T-helper 1 cell treated with Interleukin-12 subunit alpha and Interleukin-12 subunit beta and Interleukin-4 antibody, amounts not matched to agents 30 μg/mL and 1 μg/mL, for 36 hours (primary cell): ENCODE results near the gene IL4I1.

Source experiments
- H3K27ac Mint-ChIP-seq: one replicate; pipeline ENCODE4 v1.8.0; 2021; ENCODE audit warnings: mild to moderate bottlenecking, mixed read lengths
- H3K27me3 Mint-ChIP-seq: one replicate; pipeline ENCODE4 v1.8.0; 2021; ENCODE audit warnings: low read depth, mixed read lengths
- H3K36me3 Mint-ChIP-seq: one replicate; pipeline ENCODE4 v1.8.0; 2021; ENCODE audit warnings: low read depth, mixed read lengths
- H3K4me1 Mint-ChIP-seq: one replicate; pipeline ENCODE4 v1.8.0; 2021; ENCODE audit warnings: low read depth, mixed read lengths
- H3K4me3 Mint-ChIP-seq: one replicate; pipeline ENCODE4 v1.8.0; 2021; ENCODE audit warnings: mild to moderate bottlenecking, moderate library complexity, mixed read lengths
- H3K9me3 Mint-ChIP-seq: one replicate; pipeline ENCODE4 v1.8.0; 2021; ENCODE audit warnings: mixed read lengths

IL4I1 gene

DNA sequence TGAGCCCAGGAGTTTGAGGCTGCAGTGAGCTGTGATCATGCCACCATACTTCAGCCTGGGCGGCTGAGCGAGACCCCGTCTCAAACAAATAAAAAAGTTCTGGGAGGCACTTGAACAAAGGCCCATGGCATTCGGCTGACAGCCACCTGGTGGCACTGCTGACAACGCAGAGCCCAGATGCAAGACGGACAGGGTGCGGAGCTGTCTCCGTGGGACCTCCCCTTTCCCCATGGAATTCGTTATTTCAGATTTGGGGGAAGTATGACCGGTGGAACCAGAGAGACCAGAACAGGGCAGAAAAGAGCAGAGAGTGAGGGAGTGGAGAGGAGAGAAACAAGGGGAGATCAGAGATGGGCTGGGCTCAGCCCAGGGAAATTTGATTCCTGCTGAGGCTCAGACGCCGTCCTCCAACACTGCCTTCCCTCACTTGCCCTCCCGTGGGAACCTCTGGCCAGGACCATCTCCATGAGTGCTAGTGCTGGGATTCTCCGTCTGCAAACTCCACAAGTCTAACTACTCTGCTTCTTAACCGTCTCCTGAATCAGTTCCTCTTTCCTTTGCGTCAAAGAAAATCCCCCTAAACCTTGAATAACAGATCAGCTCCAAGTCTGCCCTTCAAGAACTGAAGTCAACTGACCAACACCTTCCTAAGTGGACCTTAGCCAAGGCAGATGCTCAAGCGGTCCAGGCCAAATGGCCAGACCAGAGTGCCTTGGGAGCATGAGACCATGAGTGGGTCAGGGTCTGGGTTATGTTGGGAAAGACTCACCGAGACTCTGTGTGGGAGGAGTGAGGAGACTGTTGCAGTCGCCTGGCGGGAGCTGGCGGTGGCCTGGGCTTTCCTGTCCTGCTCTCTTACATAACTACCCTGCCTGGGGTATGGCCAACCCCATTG, 20.4 kb upstream of the IL4I1 start:
- no peaks in the 10 kb centered on the region for H3K27me3 Mint-ChIP-seq
- H3K4me3 Mint-ChIP-seq, result no peak overlapping the region
- no peak overlapping the region for H3K27ac Mint-ChIP-seq
- H3K36me3 Mint-ChIP-seq, result peaks cover 56% of the 10 kb centered on the region
- H3K4me1 Mint-ChIP-seq, result peaks cover 37% of the 10 kb centered on the region
- H3K9me3 Mint-ChIP-seq, result no peaks in the 10 kb centered on the region

DNA sequence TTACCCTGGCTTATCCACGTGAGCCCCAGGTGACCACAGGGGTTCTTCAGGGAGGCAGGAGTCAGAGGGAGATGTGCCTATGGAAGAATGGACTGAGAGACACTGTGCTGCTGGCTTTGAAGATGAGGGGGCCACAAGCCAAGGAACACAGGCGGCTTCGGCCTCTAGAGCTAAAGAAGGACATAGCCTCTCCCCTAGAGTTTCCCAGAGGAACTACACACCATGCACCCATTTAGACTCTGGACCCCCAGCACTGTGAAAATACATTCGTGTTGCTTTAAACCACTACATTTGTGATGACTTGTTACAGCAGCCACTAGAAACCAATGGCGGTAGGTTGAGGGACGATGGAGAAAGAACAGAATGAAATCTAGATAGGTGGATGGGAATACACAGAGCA, 18.6 kb upstream of the IL4I1 start:
- Mint-ChIP-seq H3K4me1 (peaks cover 41% of the 10 kb centered on the region), H3K4me3 (no peak overlapping the region), H3K36me3 (peaks cover 52% of the 10 kb centered on the region), H3K27me3 (no peaks in the 10 kb centered on the region), H3K27ac (no peak overlapping the region), H3K9me3 (no peaks in the 10 kb centered on the region)

DNA sequence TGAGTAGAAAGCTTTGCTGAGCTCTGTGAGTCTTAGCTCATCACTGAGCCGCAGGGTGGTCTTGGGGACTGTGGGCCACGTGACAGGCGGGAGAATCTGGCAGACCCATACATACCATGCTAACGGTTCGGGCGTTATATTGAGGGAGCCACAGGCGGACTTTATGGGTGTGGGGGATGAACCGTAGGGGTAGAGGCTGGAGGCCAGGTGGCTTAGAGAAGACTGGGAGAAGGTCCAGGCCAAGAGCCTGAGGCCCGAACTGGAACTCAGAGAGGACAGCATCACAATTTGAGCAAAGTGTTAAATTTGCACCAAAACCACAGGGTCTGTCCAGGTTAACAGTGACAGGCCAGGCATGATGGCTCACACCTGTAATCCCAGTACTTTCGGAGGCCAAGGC, 17.0 kb upstream of the IL4I1 start:
- Mint-ChIP-seq H3K36me3 (peaks cover 51% of the 10 kb centered on the region), H3K27ac (peak overlapping the region; percentile 31), H3K4me3 (no peak overlapping the region), H3K4me1 (peaks cover 38% of the 10 kb centered on the region), H3K9me3 (no peaks in the 10 kb centered on the region), H3K27me3 (no peaks in the 10 kb centered on the region)

DNA sequence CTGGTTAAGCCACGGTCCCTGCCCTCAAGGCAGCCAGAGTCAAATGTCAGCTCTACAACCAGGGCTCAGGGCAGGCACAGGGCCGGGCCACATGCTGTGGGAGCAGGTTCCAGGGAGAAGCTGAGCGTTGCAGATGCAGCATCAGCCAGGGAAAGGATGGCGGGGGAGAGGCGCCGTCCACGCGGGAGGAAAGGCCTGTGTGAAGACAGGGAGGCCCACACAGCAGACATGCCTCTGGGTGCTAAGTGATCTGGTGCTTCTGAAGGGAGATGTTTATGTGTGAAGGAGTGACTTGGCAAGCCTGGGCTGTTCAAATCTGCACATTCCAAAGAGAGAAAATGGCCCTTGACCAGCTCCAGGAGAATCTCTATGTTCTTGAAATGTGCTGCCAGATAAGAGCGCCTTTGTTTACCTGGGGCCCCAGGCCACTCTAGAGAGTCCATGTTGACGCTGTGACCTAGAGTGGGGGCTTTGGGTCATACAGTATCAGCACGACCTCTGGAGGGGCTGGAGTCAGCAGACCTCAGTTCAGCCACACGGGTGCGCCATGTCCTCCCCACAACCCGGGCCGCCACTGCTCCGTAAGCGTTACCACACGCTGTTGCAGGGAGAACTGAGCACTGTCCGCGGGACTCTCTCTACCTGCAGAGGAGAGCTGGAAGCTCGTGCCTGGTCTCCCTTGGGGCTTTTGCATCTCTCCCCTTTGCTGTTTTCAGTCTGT, 16.4 kb upstream of the IL4I1 start:
- Mint-ChIP-seq H3K4me1 (peaks cover 36% of the 10 kb centered on the region), H3K9me3 (no peaks in the 10 kb centered on the region), H3K27ac (peak overlapping the region; percentile 43), H3K27me3 (no peaks in the 10 kb centered on the region), H3K36me3 (peaks cover 49% of the 10 kb centered on the region), H3K4me3 (no peak overlapping the region)

DNA sequence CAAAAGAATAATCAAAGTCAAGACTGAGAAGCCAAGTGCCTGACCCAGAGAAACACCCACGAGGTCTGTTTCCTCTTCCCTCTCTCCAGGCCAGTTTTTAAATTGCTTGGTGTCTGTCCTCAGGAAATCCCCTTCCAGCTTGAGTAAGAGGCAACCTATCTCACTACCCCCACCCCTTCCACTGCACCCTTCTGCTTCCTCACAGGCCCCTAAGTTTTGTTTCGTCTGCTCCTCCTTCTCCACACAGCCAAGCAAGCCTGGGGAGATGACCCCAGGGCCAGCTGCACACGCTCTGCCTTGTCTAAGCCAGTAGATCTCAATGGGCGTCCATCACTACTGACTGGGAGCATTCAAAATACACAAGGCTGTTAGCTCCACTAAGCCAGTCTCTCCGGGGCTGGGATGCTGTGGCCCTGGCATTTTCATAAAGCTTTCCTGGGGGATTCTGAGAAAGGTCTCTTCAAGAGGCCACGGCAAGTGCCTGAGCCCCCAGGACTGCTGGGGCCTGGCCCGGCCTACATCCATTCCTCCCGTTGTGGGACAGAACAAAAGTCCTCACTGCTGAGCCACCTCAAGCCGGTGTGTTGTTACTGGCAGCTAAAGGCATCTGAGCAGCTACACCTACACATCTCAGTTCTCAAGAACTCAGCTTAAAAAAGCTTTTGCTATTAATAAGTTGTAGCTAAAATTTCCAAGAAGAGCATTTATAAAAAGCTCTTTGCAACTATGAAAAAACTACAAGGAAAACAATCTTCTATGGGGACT, 14.9 kb upstream of the IL4I1 start:
- Mint-ChIP-seq H3K4me3 (peak overlapping the region; percentile 58), H3K36me3 (peaks cover 48% of the 10 kb centered on the region), H3K27ac (peak overlapping the region; percentile 84), H3K9me3 (no peaks in the 10 kb centered on the region), H3K4me1 (peaks cover 37% of the 10 kb centered on the region), H3K27me3 (no peaks in the 10 kb centered on the region)

DNA sequence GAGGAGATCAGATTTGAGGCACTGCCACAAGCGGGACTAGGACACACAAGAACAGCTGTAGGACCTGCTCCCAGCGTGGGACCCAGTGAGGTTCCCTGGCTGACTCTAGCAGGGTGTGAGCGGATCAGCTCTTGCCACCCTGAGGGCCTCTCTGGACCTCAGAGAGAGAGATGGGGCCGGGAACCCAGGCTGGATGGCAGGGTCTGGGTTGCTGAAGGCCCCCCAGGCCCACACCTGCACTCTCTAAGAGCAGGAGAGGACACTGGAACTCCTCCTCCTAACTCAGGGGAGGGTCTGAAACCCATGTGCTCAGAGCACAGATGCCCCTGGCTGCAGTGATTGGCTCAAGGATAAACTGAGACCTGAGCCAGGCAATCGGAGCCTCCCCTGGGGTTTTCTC, 13.5 kb upstream of the IL4I1 start:
- H3K9me3 Mint-ChIP-seq, result no peaks in the 10 kb centered on the region
- H3K4me1 Mint-ChIP-seq, result peaks cover 44% of the 10 kb centered on the region
- no peak overlapping the region for H3K4me3 Mint-ChIP-seq
- H3K27me3 Mint-ChIP-seq, result no peaks in the 10 kb centered on the region
- peak overlapping the region; percentile 63 for H3K27ac Mint-ChIP-seq
- H3K36me3 Mint-ChIP-seq, result peaks cover 49% of the 10 kb centered on the region

DNA sequence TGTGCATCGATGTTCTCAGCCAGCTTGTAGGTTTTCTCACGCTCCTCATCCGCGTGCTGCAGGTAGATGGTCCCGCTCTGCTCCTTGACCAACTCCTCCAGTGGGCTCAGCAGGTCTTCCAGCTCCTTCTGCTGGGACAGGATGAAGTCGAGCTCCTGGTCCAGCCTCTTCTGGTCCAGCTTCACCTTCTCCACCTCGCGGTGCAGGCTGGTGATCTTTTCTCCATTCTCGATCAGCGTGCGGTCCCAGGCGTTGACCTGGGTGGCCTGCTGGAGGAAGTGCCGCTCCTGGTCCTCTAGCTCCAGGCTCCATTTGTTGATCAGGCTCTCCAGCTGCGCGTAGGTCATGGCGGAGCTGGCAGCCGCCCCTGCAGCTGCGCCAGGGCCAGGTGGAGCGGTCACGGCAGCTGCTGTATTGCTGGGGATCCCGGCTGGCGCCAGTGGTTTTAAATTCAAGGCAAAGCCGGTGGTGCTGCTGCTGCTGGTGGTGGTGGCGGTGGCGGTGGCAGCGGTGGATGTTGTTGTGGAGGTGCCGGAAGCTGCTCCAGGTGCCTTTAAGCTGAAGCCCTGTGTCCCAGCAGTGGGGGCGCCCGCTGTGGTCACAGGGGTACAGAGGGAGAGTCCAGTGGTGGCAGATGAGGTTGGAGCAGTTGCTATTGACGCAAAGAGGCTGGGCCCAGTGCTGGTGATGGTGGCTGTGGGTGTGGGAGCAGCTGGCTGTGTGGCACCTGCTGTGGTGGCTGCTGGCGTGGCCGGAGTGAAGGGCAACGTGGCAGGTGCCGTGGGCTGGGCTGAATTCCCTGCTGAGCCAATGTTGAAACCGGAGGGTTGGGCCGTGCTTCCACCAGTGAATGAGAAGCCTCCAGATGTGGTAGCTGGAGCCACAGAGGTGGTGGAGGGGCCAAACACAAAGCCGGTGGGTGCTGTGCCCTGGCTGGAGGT, 12.1 kb upstream of the IL4I1 start:
- H3K27me3 Mint-ChIP-seq, result no peaks in the 10 kb centered on the region
- H3K9me3 Mint-ChIP-seq, result no peaks in the 10 kb centered on the region
- peak overlapping the region; percentile 45 for H3K27ac Mint-ChIP-seq
- no peak overlapping the region for H3K4me3 Mint-ChIP-seq
- H3K4me1 Mint-ChIP-seq, result peaks cover 42% of the 10 kb centered on the region
- peaks cover 41% of the 10 kb centered on the region for H3K36me3 Mint-ChIP-seq

DNA sequence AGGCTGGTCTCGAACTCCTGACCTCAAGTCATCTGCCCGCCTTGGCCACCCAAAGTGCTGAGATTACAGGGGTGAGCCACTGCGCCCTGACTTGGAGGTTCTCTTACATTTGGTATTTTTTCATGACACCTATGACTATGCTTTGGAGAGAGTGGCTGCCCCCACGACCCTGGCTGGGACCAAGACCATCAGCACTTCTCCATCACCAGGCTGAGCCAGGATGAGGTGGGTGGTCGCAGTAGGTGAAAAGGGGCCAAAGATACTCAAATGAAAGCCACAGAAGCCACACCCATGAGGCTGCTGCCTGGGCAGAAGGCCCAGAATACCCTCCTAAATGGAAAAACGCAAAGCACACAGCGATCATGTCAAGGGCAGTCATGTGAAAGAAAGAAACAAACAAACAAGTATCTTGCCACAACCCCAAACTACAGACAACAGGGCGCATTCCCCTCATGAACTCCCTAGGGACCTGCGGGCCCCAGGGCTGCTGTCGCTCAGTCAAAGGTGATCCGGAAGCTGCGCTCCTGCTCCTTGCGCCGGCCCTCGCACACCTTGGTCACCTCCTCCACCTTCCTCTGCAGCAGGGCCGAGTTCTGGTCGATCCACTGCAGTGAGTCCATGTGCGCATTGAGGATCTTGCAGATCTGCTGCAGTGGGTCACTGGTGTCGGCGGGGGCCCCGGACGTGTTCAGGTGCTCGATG, 11.2 kb upstream of the IL4I1 start:
- no peaks in the 10 kb centered on the region for H3K27me3 Mint-ChIP-seq
- H3K27ac Mint-ChIP-seq, result no peak overlapping the region
- H3K9me3 Mint-ChIP-seq, result no peaks in the 10 kb centered on the region
- H3K4me3 Mint-ChIP-seq, result no peak overlapping the region
- H3K4me1 Mint-ChIP-seq, result peaks cover 36% of the 10 kb centered on the region
- peaks cover 33% of the 10 kb centered on the region for H3K36me3 Mint-ChIP-seq

DNA sequence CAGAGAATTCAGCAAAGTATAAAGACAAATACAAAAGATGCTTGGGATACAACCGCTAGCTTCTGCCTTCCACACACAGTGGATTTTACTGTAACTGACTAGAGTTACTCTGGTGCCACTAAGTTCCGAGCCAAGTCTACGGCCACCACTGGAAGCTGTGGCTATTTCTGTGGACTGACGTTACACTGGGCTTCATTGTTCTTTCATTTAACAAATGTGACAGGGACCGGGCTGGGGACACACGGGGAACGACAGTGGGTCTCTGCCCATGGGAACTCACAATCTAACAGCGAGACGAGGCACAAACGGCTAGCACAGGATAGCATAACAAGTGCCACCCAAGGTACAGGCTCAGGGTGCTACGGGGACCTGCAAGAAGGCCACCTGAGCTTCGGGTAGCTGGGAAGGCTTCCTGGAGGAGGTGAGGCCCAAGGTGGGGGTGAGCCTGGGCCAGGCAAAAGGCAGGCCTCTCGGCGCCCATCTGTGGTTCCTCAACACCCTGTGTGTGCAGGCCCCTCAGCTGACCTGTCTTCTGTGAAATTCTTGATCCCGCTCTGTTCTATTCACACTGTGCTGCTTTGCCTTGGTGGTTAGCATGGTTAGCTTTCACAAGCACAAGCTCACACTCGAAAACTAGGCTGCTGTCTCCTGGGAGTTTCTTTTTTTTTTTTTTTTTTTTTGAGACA, 10.3 kb upstream of the IL4I1 start:
- Mint-ChIP-seq H3K27ac (no peak overlapping the region), H3K9me3 (no peaks in the 10 kb centered on the region), H3K4me3 (no peak overlapping the region), H3K27me3 (no peaks in the 10 kb centered on the region), H3K36me3 (peaks cover 28% of the 10 kb centered on the region), H3K4me1 (peaks cover 30% of the 10 kb centered on the region)

DNA sequence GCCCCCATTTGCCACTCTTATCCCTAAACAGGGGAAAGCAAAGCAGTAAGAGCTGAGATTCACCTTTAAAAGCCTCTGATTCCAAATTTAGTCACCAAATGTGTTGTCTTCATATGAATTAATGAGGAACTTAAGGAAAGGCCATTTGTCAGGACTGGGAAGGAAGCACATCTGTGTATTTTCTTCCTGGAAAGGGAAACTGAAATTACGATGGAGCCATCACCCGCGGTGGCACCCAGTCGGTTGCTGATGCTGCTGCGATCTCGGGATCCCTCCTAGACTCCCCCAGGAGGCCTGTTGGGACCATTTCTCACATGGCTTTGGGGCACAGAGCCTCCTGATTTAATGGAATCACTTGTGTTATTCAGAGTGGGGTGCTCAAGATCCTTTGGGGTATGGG, 7.4 kb upstream of the IL4I1 start:
- Mint-ChIP-seq H3K9me3 (no peaks in the 10 kb centered on the region), H3K27me3 (no peaks in the 10 kb centered on the region), H3K27ac (no peak overlapping the region), H3K4me3 (no peak overlapping the region), H3K36me3 (peaks cover 19% of the 10 kb centered on the region), H3K4me1 (peaks cover 20% of the 10 kb centered on the region)

DNA sequence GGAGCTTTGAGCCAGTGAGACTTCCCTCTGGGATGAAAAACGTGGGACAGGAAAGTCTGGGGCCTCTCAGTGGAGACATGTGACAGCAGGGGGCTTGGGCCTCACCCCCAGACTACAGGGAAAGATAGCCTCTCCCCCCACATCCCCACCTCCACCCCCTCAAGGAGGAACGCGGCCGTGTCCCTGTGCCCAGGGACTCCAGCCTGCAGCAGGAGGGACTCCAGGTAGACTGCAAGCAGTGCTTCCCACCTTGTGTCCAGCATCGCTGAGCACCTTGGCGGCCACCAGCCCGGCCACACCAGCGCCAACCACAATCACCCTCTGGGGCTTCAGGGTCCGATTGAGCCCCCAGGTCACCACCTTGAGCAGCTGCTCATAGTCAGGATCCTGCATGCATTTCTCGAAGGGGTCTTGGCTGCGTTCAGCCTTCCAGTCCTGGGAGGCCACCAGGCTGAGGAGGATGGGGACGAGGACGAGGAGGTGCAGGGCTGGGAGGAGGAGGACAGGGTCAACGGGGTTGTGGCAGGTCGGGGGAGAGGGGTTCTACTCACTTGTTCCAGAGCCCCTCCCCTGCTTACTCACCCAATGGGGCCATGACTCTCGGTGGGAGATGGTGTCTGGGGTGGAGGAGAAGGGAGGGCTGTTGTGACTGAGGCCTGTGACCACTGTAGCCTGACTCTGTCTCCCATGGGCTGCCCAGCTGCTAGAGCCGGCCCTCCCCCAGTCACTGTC, 955 bp downstream of the IL4I1 start:
- peaks cover 37% of the 10 kb centered on the region for H3K4me1 Mint-ChIP-seq
- peak overlapping the region; percentile 98 for H3K27ac Mint-ChIP-seq
- peaks cover 4% of the 10 kb centered on the region for H3K36me3 Mint-ChIP-seq
- no peaks in the 10 kb centered on the region for H3K27me3 Mint-ChIP-seq
- no peaks in the 10 kb centered on the region for H3K9me3 Mint-ChIP-seq
- peak overlapping the region; percentile 31 for H3K4me3 Mint-ChIP-seq

DNA sequence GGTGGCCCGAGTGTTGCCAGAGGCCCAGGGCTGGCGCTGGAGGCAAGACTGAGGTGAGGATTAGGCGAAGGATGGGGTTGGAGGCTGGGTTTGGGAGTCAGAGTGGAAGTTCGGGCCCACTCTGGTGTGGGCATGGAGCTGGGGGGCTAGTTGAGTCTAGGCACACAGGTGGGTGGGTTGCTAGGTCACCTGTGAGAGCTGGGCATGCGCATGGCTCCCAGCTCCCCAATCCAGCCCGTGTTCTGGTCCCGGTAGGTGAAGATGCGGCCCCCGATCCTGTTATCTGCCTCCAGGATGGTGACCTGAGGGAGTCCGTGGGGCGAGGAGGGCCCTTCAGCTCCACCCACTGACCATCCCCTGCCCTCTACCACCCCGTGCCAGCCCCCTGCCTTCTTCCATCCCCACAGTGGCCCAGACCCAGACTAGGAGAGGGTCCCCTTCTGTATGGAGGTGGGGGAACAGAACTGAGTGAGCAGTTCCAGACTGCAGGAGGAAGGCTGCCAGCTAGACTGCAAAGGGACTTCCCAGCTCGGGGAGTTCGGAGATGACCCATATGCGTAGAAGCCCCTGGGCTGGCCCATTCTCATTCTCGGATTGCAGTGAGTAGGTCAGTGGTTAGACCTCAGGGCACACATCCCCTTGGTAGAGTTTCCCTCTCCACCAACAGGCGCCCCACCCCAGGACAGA, 1.7 kb downstream of the IL4I1 start:
- Mint-ChIP-seq H3K36me3 (peaks cover 4% of the 10 kb centered on the region), H3K27ac (peak overlapping the region; percentile 62), H3K4me3 (peak overlapping the region; percentile 31), H3K27me3 (no peaks in the 10 kb centered on the region), H3K4me1 (peaks cover 39% of the 10 kb centered on the region), H3K9me3 (no peaks in the 10 kb centered on the region)
